ENCODE measurements around the gene GRID2. TPM values are rescaled to one million over a fixed set of nuclear protein-coding genes. Genes with fewer than 3 reads are reported as not detected.
A peak's percentile ranks its signal among the peaks of the same experiment; 100 is the strongest.

The GRID2 gene
- total and polyA plus RNA-seq, 2 donors (not counting 1 experiment from before 2014, with no cell fraction given), result under 0.01 to 0.02 TPM

- H3K27me3 ChIP-seq (ENCODE audit: control insufficient read depth, insufficient read depth, low read length), result no peaks in the 10 kb centered on the region
- no peak for DNase-seq (ENCODE audit: low read depth in 2 of 2)
- H3K4me2 ChIP-seq (ENCODE audit: extremely low read depth, insufficient read depth, low read length), result no peak overlapping the region
- H2AFZ ChIP-seq (ENCODE audit: low read length), result no peak overlapping the region
- no peaks in the 10 kb centered on the region for H3K36me3 ChIP-seq (ENCODE audit: control insufficient read depth, insufficient read depth, low read length)
- no peak overlapping the region for H3K4me3 ChIP-seq (replicated peaks in 1 of 4; ENCODE audit: control extremely low read depth in 1 of 4, insufficient read depth in 1 of 4, low read depth in 3 of 4, low read length in 4 of 4)
- H3K79me2 ChIP-seq (ENCODE audit: control insufficient read depth, insufficient read depth, low read length), result no peaks in the 10 kb centered on the region
- no peak overlapping the region for H3K9ac ChIP-seq (ENCODE audit: insufficient read depth, low read length)
- no peak for TF ChIP-seq EZH2 (IDR thresholded peaks at IDR 0.05; ENCODE audit: low read length, missing control alignments)
- TF ChIP-seq CTCF (conservative IDR thresholded peaks at IDR 0.05 in 1 of 2, IDR thresholded peaks at IDR 0.05 in 1 of 2; ENCODE audit: low read depth in 1 of 2, low read length in 2 of 2), result no peak
- no peak overlapping the region for H3K27ac ChIP-seq (ENCODE audit: insufficient read depth, low read length)
- H4K20me1 ChIP-seq (ENCODE audit: control insufficient read depth, extremely low read depth, insufficient read depth, low read length), result no peaks in the 10 kb centered on the region
- no peaks in the 10 kb centered on the region for H3K4me1 ChIP-seq (ENCODE audit: control insufficient read depth, extremely low read depth, insufficient read depth, low read length)
- H3K9me3 ChIP-seq (ENCODE audit: control insufficient read depth, insufficient read depth, low read depth, low read length), result no peaks in the 10 kb centered on the region
Measured at GRCh38 chr4:93635943-93636342, 1332.2 kb downstream of the GRID2 start.

DNA sequence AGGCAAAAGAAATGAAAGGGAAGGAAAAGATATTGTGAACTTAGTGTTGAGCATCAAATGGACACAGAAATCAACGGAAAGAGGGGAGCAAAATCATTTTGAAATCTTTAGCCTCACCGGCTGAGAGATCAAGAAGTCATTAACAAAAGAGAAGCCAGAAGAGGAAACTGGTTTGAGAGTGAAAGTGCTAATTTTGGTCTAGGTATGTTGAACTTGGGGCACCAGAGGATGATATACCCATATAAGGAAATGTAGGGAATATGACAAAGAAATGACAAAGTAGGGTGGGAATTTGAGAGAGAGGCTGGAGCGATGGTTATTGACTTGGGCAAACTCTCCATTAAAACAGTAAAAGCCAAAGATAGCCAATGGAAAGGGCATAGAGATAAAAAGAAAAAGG is 1341.4 kb downstream of the GRID2 start:
- TF ChIP-seq CTCF (conservative IDR thresholded peaks at IDR 0.05 in 1 of 2, IDR thresholded peaks at IDR 0.05 in 1 of 2; ENCODE audit: low read depth in 1 of 2, low read length in 2 of 2) (no peak), EZH2 (IDR thresholded peaks at IDR 0.05; ENCODE audit: low read length, missing control alignments) (no peak)
- no peaks in the 10 kb centered on the region for H3K27me3 ChIP-seq (ENCODE audit: control insufficient read depth, insufficient read depth, low read length)

GRCh38 chr4:93646233-93646930 is 1342.6 kb downstream of the GRID2 start:
- Histone ChIP-seq H3K79me2 (ENCODE audit: control insufficient read depth, insufficient read depth, low read length) (no peaks in the 10 kb centered on the region), H3K27me3 (ENCODE audit: control insufficient read depth, insufficient read depth, low read length) (no peaks in the 10 kb centered on the region), H3K36me3 (ENCODE audit: control insufficient read depth, insufficient read depth, low read length) (no peaks in the 10 kb centered on the region), H3K9ac (ENCODE audit: insufficient read depth, low read length) (no peak overlapping the region), H3K4me3 (replicated peaks in 1 of 4; ENCODE audit: control extremely low read depth in 1 of 4, insufficient read depth in 1 of 4, low read depth in 3 of 4, low read length in 4 of 4) (no peak overlapping the region), H4K20me1 (ENCODE audit: control insufficient read depth, extremely low read depth, insufficient read depth, low read length) (no peaks in the 10 kb centered on the region), H3K9me3 (ENCODE audit: control insufficient read depth, insufficient read depth, low read depth, low read length) (no peaks in the 10 kb centered on the region), H2AFZ (ENCODE audit: low read length) (no peak overlapping the region), H3K4me1 (ENCODE audit: control insufficient read depth, extremely low read depth, insufficient read depth, low read length) (no peaks in the 10 kb centered on the region), H3K27ac (ENCODE audit: insufficient read depth, low read length) (no peak overlapping the region), H3K4me2 (ENCODE audit: extremely low read depth, insufficient read depth, low read length) (no peak overlapping the region)
- TF ChIP-seq CTCF (conservative IDR thresholded peaks at IDR 0.05 in 1 of 2, IDR thresholded peaks at IDR 0.05 in 1 of 2; ENCODE audit: low read depth in 1 of 2, low read length in 2 of 2) (no peak), EZH2 (IDR thresholded peaks at IDR 0.05; ENCODE audit: low read length, missing control alignments) (no peak)
- DNase-seq (ENCODE audit: low read depth in 2 of 2), result peak in 1 of 2 donors; percentile 22

More for the DNA sequence above, 1341.4 kb downstream of the GRID2 start:
- no peaks in the 10 kb centered on the region for H3K79me2 ChIP-seq (ENCODE audit: control insufficient read depth, insufficient read depth, low read length)
- H3K4me3 ChIP-seq (replicated peaks in 1 of 4; ENCODE audit: control extremely low read depth in 1 of 4, insufficient read depth in 1 of 4, low read depth in 3 of 4, low read length in 4 of 4), result no peak overlapping the region
- no peak overlapping the region for H3K27ac ChIP-seq (ENCODE audit: insufficient read depth, low read length)
- no peak overlapping the region for H2AFZ ChIP-seq (ENCODE audit: low read length)
- no peaks in the 10 kb centered on the region for H4K20me1 ChIP-seq (ENCODE audit: control insufficient read depth, extremely low read depth, insufficient read depth, low read length)
- H3K9ac ChIP-seq (ENCODE audit: insufficient read depth, low read length), result no peak overlapping the region
- no peaks in the 10 kb centered on the region for H3K36me3 ChIP-seq (ENCODE audit: control insufficient read depth, insufficient read depth, low read length)
- H3K4me1 ChIP-seq (ENCODE audit: control insufficient read depth, extremely low read depth, insufficient read depth, low read length), result no peaks in the 10 kb centered on the region
- no peak overlapping the region for H3K4me2 ChIP-seq (ENCODE audit: extremely low read depth, insufficient read depth, low read length)
- H3K9me3 ChIP-seq (ENCODE audit: control insufficient read depth, insufficient read depth, low read depth, low read length), result no peaks in the 10 kb centered on the region
- DNase-seq (ENCODE audit: low read depth in 2 of 2), result no peak

Data from fibroblast of lung (primary cell).